Pancreas (tissue), 10 donors: Measurements from ENCODE around the gene CLDN6. TPM values are rescaled to one million over a fixed set of nuclear protein-coding genes. Genes with fewer than 3 reads are reported as not detected.

Experiments
- ATAC-seq, 4 donors: fragments of 200-7000 bp; cut with Tn5 transposase; one replicate each; pipeline versions ENCODE4 v1.8.0 to v1.9.1; 2020; ENCODE audit warnings: mild to moderate bottlenecking in 4 of 4, moderate library complexity in 4 of 4
- DNase-seq, 6 donors: peaks; one replicate each; pipeline ENCODE4 v3.0.0-alpha.2; 2020
- FAIRE-seq: peaks from 2 replicates; lab custom pipeline; 2012; peaks lifted over from hg19 to GRCh38; lab: Jason Lieb, UNC
- H3K27ac ChIP-seq, 4 donors: fragments of 200-600 bp; sonication (generic); 1 replicate in 3 of 4; 2 replicates in 1 of 4; pipeline versions ENCODE4 v1.5.0 to v1.8.0; 2020
- H3K27me3 ChIP-seq, 4 donors: fragments of 200-600 bp; one replicate each; pipeline ENCODE4 v1.8.0; 2021
- H3K36me3 ChIP-seq, 3 donors: fragments of 200-600 bp; sonication (generic) in 1 of 3; one replicate each; pipeline versions ENCODE4 v1.5.0 to v1.8.0; 2020 to 2021
- H3K4me1 ChIP-seq, 3 donors: fragments of 200-600 bp; one replicate each; pipeline ENCODE4 v1.8.0; 2021
- H3K4me3 ChIP-seq, 4 donors: fragments of 200-600 bp; sonication (generic) in 2 of 4; one replicate each; pipeline versions ENCODE4 v1.5.0 to v1.8.0; 2020 to 2021
- H3K9me3 ChIP-seq, 4 donors: fragments of 200-600 bp; one replicate each; pipeline ENCODE4 v1.8.0; 2021
- WGBS, 2 donors: extraction: QIAGEN DNeasy Blood & Tissue Kit; methylation state at CpG; one replicate each; pipeline ENCODE4 v1.1.7; 2013; 5-methylcytosine and 5-hydroxymethylcytosine counted together
- intact Hi-C, 3 donors: fragments of 100-400 bp; cut with DNase I; formaldehyde crosslinking; loops; one replicate each; pipeline versions ENCODE4 v1.11.1 to v1.14.2; 2022
- polyA plus RNA-seq, 2 donors: library from polyadenylated mRNA; stranded (reverse); fragments of 200-250 nt; gene quantifications; one replicate each; pipeline ENCODE4 v1.2.3, GENCODE V29; 2013
- total RNA-seq, 6 donors: library from RNA; stranded (reverse); fragmentation: NEBNext Ultra II Directional in 4 of 6; extraction: Animal tissue kit (Norgen Biotek cat#: 25700) in 4 of 6; gene quantifications; one replicate each; pipeline versions ENCODE4 v1.2.1 to v1.2.4, GENCODE V29; 2021 to 2023
- TF ChIP-seq, protein P1 (sequence below), 4 donors: fragments of 200-600 bp; sonication (generic) in 3 of 4; IDR thresholded peaks; one replicate each; pipeline versions ENCODE4 v1.5.0 to v1.8.0; 2021; ENCODE audit warnings: antibody characterized with exemption in 4 of 4
- donor health status: healthy with polysubstance abuse.
- donor health status: DM: no; HTN: no; CAD: no; lungs with moderate emphysema.
- donor health status: DM: no; HTN: no; CAD: no.
- donor health status: control.
- donor health status: control.
- donor health status: Bipolar disorder and iron deficiency.
- donor health status: DM: yes; HTN: yes; CAD: no.
- donor health status: DM: no; HTN: no; CAD: no.
- donor health status: DM: no; HTN: no; CAD: no.
- donor health status: DM: yes; HTN: yes; CAD: no.

The CLDN6 gene
- total and polyA plus RNA-seq, 8 donors, result 0.12 to 5.1 (median 0.73) TPM

- ATAC-seq (no peak), DNase-seq (no peak), FAIRE-seq (no peak)
- H3K36me3 ChIP-seq, result no peaks in the 10 kb centered on the region
- H3K27me3 ChIP-seq, result no peaks in the 10 kb centered on the region
- intact Hi-C loops, result no loop called here
- no peak overlapping the region for H3K4me3 ChIP-seq
- H3K9me3 ChIP-seq, result no peaks in the 10 kb centered on the region
- WGBS, 2 donors, result 83 to 86% methylated on average over 17 of the region's 17 CpGs
- no peak overlapping the region for H3K27ac ChIP-seq
- TF ChIP-seq, protein P1, sequence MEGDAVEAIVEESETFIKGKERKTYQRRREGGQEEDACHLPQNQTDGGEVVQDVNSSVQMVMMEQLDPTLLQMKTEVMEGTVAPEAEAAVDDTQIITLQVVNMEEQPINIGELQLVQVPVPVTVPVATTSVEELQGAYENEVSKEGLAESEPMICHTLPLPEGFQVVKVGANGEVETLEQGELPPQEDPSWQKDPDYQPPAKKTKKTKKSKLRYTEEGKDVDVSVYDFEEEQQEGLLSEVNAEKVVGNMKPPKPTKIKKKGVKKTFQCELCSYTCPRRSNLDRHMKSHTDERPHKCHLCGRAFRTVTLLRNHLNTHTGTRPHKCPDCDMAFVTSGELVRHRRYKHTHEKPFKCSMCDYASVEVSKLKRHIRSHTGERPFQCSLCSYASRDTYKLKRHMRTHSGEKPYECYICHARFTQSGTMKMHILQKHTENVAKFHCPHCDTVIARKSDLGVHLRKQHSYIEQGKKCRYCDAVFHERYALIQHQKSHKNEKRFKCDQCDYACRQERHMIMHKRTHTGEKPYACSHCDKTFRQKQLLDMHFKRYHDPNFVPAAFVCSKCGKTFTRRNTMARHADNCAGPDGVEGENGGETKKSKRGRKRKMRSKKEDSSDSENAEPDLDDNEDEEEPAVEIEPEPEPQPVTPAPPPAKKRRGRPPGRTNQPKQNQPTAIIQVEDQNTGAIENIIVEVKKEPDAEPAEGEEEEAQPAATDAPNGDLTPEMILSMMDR (IDR thresholded peaks at IDR 0.05), result no peak
- H3K4me1 ChIP-seq, result peaks cover 13 to 30% (median 17%) of the 10 kb centered on the region in 3 donors
Observed at GRCh38 chr16:2986623-2987188, 31.3 kb downstream of the CLDN6 start.

DNA sequence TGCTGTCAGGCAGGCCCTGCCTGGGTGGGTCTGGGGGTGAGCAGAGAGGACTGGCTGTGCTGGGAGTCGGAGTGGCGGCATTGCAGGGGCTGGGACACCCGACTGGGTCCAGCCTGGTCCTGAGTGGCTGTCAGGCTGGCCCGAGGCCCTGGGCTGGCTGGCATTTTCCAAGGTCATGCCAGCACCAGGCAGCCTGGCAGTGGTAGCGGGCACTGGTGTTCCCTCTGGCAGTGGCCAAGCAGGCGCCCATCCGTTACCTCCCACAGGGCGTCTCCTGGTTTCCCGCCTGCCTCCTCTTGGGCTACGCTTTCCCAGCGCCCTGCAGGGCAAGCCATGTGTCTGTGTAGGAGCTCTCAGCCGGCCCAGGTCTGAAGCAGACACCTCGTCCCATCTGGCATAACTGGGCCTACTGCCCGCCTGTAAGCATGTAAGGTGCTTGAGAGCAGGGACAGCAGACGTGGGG, 32.1 kb downstream of the CLDN6 start:
- intact Hi-C loops, result no loop called here
- ATAC-seq, result peak; percentile 77 to 88 (median 86)
- DNase-seq, result peak; percentile 77 to 96 (median 89)
- Histone ChIP-seq H3K9me3 (no peaks in the 10 kb centered on the region), H3K27ac (peak overlapping the region; percentile 70 to 84 (median 71)), H3K4me1 (peaks cover 13 to 37% (median 17%) of the 10 kb centered on the region in 3 donors), H3K4me3 (no peak overlapping the region), H3K36me3 (no peaks in the 10 kb centered on the region), H3K27me3 (no peaks in the 10 kb centered on the region)
- TF ChIP-seq, protein P1 (IDR thresholded peaks at IDR 0.05), result no peak
- WGBS, 2 donors, result 18 to 20% methylated on average over 15 of the region's 15 CpGs
- no peak for FAIRE-seq

GRCh38 chr16:2985462-2985861, 32.5 kb downstream of the CLDN6 start:
- DNase-seq (peak in 5 of 6 donors; percentile 79 to 93 (median 83)), ATAC-seq (peak; percentile 40 to 56 (median 46)), FAIRE-seq (no peak)
- Histone ChIP-seq H3K4me3 (no peak overlapping the region), H3K27me3 (no peaks in the 10 kb centered on the region), H3K4me1 (peaks cover 13 to 39% (median 17%) of the 10 kb centered on the region in 3 donors), H3K9me3 (no peaks in the 10 kb centered on the region), H3K27ac (peak overlapping the region; percentile 70 to 84 (median 71)), H3K36me3 (no peaks in the 10 kb centered on the region)
- 5 to 19% methylated on average over 9 of the region's 9 CpGs for whole genome bisulfite sequencing, 2 donors
- TF ChIP-seq, protein P1 (IDR thresholded peaks at IDR 0.05), result no peak
- intact Hi-C loops, result no loop called here

DNA sequence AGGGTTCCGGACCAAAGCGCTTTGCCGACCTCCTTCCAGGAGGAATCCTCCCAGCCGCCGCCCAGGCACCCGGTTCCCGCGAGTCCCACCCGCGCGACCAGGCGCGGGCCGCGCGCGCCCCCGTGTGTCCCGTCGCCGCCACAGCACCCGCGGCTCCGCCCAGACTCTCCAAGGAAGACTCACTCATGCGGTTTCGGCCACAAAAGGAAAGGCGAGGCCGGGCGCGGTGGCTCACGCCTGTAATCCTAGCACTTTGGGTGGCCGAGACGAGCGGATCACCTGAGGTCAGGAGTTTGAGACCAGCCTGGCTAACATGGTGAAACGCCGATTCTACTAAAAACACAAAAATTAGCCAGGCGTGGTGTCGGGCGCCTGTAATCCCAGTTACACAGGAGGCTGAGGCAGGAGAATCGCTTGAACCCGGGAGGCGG, 34.3 kb downstream of the CLDN6 start:
- intact Hi-C loops, result loop anchor here in 1 of 3 donors (5.0 kb wide), 1 partner anchor 61 kb away; no protein-coding TSS in a partner anchor
- TF ChIP-seq, protein P1 (IDR thresholded peaks at IDR 0.05), result peak; percentile 95 to 97 (median 96)
- peaks cover 13 to 45% (median 17%) of the 10 kb centered on the region in 3 donors for H3K4me1 ChIP-seq
- no peak overlapping the region for H3K27ac ChIP-seq
- no peaks in the 10 kb centered on the region for H3K9me3 ChIP-seq
- peak in 5 of 6 donors; percentile 66 to 94 (median 84) for DNase-seq
- H3K36me3 ChIP-seq, result no peaks in the 10 kb centered on the region
- WGBS, 2 donors, result 8 to 9% methylated on average over 42 of the region's 42 CpGs
- ATAC-seq, result peak; percentile 26 to 64 (median 54)
- FAIRE-seq, result no peak
- H3K4me3 ChIP-seq, result peak overlapping the region in 1 of 4 donors; percentile 13
- H3K27me3 ChIP-seq, result no peaks in the 10 kb centered on the region

DNA sequence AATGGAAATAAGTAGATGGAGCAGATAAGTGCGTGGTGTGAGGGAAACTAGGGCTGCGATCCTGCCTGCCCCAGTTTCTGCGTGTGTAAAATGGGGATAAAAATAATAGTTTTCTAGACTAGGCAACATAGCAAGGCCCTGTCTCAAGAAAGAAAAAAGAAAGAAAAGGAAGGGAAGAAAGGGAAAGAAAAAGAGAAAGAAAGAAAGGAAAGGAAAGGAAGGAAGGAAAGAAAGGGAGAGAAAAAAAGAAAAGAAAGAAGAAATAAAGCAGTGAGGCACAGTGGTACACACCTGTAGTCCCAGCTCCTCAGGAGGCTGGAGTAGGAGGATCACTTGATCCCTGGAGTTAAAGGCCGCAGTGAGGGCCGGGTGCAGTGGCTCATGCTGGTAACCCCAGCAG, 35.6 kb downstream of the CLDN6 start:
- TF ChIP-seq, protein P1 (IDR thresholded peaks at IDR 0.05), result no peak
- WGBS, 2 donors, result 85 to 86% methylated on average over 5 of the region's 5 CpGs
- DNase-seq, result no peak
- Histone ChIP-seq H3K9me3 (no peaks in the 10 kb centered on the region), H3K27ac (no peak overlapping the region), H3K27me3 (no peaks in the 10 kb centered on the region), H3K36me3 (no peaks in the 10 kb centered on the region), H3K4me1 (peaks cover 22 to 54% (median 22%) of the 10 kb centered on the region in 3 donors), H3K4me3 (no peak overlapping the region)
- intact Hi-C loops, result loop anchor here in 1 of 3 donors (5.0 kb wide), 1 partner anchor 60 kb away; no protein-coding TSS in a partner anchor
- ATAC-seq, result no peak
- FAIRE-seq, result no peak
